Liver (tissue), 3 donors: Measurements from ENCODE around the gene ADA.

Experiments used
- CTCF ChIP-seq: fragments of 150-350 bp; IDR thresholded peaks from 2 replicates; pipeline ENCODE4 v1.5.1; 2017; ENCODE audit warnings: improper control_type of control experiment, low read depth, low read length; ENCODE audit not compliant: missing input control
- GABPA ChIP-seq, 2 donors: IDR thresholded peaks in 1 of 2; conservative IDR thresholded peaks in 1 of 2; 2 replicates each; pipeline ENCODE4 v1.6.1; 2016; ENCODE audit warnings: antibody characterized with exemption in 2 of 2, mild to moderate bottlenecking in 1 of 2, moderate library complexity in 1 of 2
- JUND ChIP-seq, 2 donors: IDR thresholded peaks; 2 replicates each; pipeline ENCODE4 v1.6.1; 2016; ENCODE audit warnings: antibody characterized with exemption in 2 of 2
- RAD21 ChIP-seq, 2 donors: IDR thresholded peaks; 2 replicates each; pipeline ENCODE4 v1.6.1; 2016; ENCODE audit warnings: antibody characterized with exemption in 2 of 2, mild to moderate bottlenecking in 2 of 2
- RXRA ChIP-seq, 2 donors: IDR thresholded peaks; 2 replicates each; pipeline ENCODE4 v1.6.1; 2017 to 2018; ENCODE audit warnings: antibody characterized with exemption in 2 of 2, mild to moderate bottlenecking in 1 of 2
- donor health status: healthy.
- donor health status: healthy.

- TF ChIP-seq CTCF: no peak
- TF ChIP-seq GABPA (IDR thresholded peaks at IDR 0.05 in 1 of 2, conservative IDR thresholded peaks at IDR 0.05 in 1 of 2): no peak
- no peak for TF ChIP-seq RAD21 (IDR thresholded peaks at IDR 0.05)
- TF ChIP-seq JUND (IDR thresholded peaks at IDR 0.05): no peak
- no peak for TF ChIP-seq RXRA (IDR thresholded peaks at IDR 0.05)
These were observed 27.6 kb upstream of the ADA start for GRCh38 chr20:44678990-44679611.
